ENCODE results near the gene LMAN2.

GRCh38 chr5:177336112-177336511, 15.4 kb downstream of the LMAN2 start:
- TF ChIP-seq EZH2 (IDR thresholded peaks at IDR 0.05) (no peak), POLR2AphosphoS5 (IDR thresholded peaks at IDR 0.05; ENCODE audit: borderline replicate concordance, low read depth, low read length) (no peak)
